Fibroblast of villous mesenchyme (primary cell): ENCODE measurements around the gene ELMO3. TPM values are rescaled to one million over a fixed set of nuclear protein-coding genes. Genes with fewer than 3 reads are reported as not detected.

Experiments
- DNase-seq: peaks from one replicate; pipeline ENCODE4 v3.0.0-alpha.2; 2010; ENCODE audit warnings: low read depth
- H3K4me3 ChIP-seq: 2 replicates; pipeline ENCODE4 v1.5.1; 2011; ENCODE audit warnings: low read depth, mild to moderate bottlenecking, low read length
- CTCF ChIP-seq: IDR thresholded peaks from 2 replicates; pipeline ENCODE4 v1.5.1; 2012; ENCODE audit warnings: low read depth, mild to moderate bottlenecking, low read length; ENCODE audit not compliant: insufficient read depth
- total RNA-seq: library from RNA; depleted of rRNA; stranded (reverse); fragments of >200 nt; gene quantifications from 2 replicates; pipeline ENCODE4 v1.2.3, GENCODE V29; 2012

ELMO3 gene
- total RNA-seq, 1 donor: 0.43 TPM

DNA sequence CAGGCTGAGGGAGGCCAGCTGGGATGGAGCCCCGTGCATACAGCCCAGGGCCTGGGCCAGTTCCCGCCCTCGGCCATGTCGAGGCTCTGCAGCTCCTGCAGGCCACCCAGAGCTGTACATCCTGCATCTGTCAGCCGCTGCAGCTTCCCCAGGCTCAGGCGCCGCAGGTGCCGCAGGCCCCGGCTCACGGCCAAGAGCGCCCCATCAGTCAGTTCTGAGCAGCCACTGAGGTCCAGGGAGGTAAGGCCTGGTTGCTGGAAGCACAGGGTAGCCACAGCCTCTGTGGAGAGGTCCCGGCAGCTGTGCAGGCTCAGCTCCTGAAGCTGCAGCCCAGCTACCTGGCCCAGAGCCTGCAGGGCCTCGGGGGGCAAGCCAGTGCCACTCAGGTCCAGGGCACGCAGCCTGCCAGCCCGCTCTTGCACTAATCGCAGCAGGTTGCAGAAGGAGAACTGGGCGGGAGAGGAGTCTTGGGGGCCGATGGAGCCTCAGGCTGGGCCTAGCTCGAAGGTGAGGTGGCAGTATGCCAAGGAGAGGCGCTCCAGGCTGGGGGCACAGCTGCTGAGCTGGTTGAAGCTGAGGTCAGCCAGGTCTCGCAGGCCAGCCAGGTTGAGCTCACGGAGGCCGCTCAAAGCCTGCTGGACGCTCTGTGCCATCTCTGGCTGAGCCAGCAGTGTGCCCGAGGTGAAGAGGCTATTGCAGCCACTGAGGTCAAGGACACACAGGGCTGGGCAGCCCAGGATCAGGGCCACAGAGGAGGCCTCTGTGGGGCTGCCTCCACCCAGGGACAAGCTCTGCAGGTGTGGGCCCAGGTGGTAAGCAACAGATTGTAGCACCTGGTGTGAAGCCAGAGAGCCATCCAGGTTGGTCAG, 11.4 kb downstream of the ELMO3 start:
- no peak for DNase-seq
- H3K4me3 ChIP-seq: no peak overlapping the region
- TF ChIP-seq CTCF: no peak

DNA sequence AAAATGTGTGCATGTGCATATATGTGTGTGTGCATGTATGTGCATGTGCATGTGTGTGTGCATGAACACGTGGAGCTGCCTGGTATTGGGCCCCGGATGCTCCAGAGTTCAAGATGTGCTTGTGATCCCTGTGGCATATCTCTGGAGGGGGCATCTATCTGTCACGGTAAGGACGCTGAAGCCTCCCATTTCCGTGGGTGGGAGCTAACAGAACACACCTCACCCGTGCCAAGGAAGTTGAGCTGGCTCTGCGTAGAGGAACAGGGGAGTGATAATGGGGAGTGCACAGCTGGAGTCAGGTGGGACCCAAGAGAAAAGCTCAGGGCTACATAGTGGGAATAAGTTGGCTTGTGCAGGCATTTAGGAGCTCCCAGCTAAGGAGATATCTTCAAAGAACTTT, 12.7 kb downstream of the ELMO3 start:
- TF ChIP-seq CTCF: no peak
- no peak for DNase-seq
- H3K4me3 ChIP-seq: no peak overlapping the region

DNA sequence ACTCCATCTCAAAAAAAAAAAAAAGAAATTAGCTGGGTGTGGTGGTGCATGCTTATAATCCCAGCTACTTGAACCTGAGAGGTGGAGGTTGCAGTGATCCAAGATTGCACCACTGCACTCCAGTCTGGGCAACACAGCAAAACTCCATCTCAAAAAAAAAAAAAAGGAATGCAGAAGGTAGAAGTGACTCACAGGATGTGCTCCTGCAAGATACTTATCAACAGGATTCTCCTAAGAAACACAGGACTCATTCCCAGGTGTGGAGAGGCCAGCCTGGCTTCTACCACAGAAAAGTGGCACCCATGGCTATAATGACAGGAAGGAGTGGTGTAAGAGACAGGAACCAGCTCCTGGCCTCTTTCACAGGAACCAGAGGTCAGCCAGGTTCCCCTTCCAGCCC, 13.8 kb downstream of the ELMO3 start:
- TF ChIP-seq CTCF: no peak
- no peak for DNase-seq
- no peak overlapping the region for H3K4me3 ChIP-seq

GRCh38 chr16:67213197-67214019, 14.5 kb downstream of the ELMO3 start:
- TF ChIP-seq CTCF: no peak
- H3K4me3 ChIP-seq: no peak overlapping the region
- no peak for DNase-seq

DNA sequence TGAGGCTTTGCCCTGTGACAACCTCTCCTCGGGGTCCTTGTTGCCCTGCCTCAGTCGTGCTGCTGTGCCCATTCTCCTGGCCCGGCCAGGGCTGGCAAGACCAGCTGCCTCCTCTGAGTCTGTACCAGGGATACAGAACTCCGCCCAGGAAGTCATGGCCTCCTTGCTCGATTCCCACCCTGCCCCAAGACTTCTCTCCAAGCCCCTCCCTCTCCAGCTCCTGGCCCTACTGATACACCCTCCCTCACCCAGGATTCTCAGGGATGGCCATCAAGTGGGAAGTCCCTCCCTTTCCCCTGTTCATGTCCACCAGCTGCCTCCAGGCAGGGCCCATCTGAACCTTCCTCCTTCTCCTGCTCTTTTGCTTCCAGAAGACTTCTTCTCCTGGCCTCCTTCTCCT, 16.8 kb downstream of the ELMO3 start:
- H3K4me3 ChIP-seq: no peak overlapping the region
- DNase-seq: no peak
- TF ChIP-seq CTCF: no peak

DNA sequence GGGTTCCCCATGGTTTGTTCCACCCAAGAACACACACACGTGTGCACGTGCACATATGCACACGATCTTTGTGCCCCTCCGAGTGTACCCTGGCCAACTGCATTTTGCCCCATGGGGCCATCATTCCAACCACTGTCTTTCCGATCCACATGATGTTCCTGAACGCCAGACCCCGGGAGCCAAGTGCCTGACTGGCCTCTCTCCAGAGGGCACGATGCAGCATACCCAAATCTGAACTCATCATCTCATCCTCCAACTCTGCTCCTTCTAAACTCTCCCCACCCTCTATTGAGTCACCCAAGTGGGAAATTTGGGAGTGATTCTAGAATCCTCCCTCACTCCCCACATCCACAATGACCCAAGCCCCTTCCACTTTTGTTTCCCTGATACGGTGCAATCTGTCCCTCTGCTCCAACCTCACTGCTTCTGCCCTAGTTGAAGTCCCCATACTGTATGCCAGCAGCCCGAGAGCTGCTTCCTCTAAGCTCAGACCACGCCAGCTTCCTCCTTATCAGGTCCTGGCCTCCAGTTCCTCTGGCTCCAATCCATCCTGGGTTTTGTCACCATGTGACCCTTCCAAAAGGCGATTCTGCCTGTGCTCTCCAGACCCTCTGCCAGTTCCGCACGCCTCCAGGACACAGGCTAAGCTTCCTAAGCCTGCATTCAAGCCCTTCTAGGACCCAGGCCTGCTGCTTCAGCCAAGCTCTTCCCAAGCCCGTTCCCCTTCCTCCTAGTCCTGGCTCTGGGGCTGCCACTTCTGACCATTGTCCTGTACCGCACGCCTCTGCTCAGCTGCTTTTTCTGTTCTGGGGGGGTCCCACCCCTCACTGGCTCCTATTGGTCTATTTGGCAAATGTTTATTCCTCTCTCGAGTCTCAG, 17.9 kb downstream of the ELMO3 start:
- no peak for DNase-seq
- TF ChIP-seq CTCF: no peak

More for the DNA sequence above, 17.9 kb downstream of the ELMO3 start:
- no peak overlapping the region for H3K4me3 ChIP-seq
